Mucosa of rectum (tissue), 2 donors: ENCODE results near the gene FXR1.
A peak's percentile ranks its signal among the peaks of the same experiment; 100 is the strongest.

Source experiments
- H3K27ac ChIP-seq, 2 donors: one replicate each; pipeline ENCODE4 v1.7.0; 2013; ENCODE audit warnings: inconsistent platforms in 2 of 2, low read depth in 2 of 2, low read length in 2 of 2
- H3K27me3 ChIP-seq, 2 donors: one replicate each; pipeline ENCODE4 v1.7.0; 2013; ENCODE audit warnings: low read length in 2 of 2; ENCODE audit not compliant: control insufficient read depth in 2 of 2, insufficient read depth in 2 of 2
- H3K36me3 ChIP-seq, 2 donors: one replicate each; pipeline ENCODE4 v1.7.0; 2013; ENCODE audit warnings: low read length in 2 of 2; ENCODE audit not compliant: control insufficient read depth in 2 of 2, insufficient read depth in 2 of 2
- H3K4me1 ChIP-seq, 2 donors: one replicate each; pipeline ENCODE4 v1.7.0; 2013; ENCODE audit warnings: low read length in 2 of 2, mild to moderate bottlenecking in 1 of 2; ENCODE audit not compliant: control insufficient read depth in 2 of 2, insufficient read depth in 2 of 2
- H3K4me3 ChIP-seq, 2 donors: one replicate each; pipeline ENCODE4 v1.7.0; 2013; ENCODE audit warnings: low read length in 2 of 2
- H3K9ac ChIP-seq, 2 donors: one replicate each; pipeline ENCODE4 v1.7.0; 2013; ENCODE audit warnings: low read length in 2 of 2, low read depth in 1 of 2, mild to moderate bottlenecking in 1 of 2
- H3K9me3 ChIP-seq, 2 donors: one replicate each; pipeline ENCODE4 v1.7.0; 2013; ENCODE audit warnings: low read length in 2 of 2; ENCODE audit not compliant: control insufficient read depth in 2 of 2
- donor health status: healthy.
- donor health status: Normal muscosa, but diverticular disease.

Gene FXR1

DNA sequence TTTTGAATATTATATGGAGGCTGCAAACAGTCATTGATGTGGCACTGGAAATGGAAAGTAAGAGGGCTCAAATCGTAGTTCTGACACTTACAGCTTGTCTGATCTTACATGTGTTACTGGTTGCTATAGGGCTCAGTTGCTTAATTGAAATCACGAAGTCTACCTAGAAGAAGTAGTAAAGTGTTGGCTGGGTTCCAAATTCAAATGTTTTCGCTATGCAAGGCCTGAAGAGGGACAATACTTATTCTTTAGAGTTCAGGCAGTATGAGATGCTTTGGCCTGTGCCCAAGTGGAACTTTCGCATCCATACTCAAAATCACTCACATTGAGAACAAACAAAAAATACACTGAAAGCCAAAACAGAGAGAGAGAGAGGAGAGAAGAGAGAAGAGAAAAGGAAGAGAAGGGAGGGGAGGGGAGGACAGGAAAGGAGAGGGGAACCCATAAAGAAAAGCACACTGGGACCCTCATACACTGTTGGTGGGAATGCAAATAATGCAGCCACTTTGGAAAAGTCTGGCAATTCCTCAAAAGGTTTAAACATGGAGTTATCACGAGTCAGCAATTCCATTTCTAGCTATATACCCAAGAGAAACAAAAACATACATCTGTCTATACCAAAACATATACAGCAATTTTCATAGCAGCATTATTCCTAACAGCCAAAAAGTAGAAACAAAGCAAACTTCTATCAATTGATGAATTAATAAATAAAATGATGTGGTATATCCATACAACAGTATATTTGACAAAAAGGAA, 2.9 kb upstream of the FXR1 start:
- H3K36me3 ChIP-seq, result no peaks in the 10 kb centered on the region

DNA sequence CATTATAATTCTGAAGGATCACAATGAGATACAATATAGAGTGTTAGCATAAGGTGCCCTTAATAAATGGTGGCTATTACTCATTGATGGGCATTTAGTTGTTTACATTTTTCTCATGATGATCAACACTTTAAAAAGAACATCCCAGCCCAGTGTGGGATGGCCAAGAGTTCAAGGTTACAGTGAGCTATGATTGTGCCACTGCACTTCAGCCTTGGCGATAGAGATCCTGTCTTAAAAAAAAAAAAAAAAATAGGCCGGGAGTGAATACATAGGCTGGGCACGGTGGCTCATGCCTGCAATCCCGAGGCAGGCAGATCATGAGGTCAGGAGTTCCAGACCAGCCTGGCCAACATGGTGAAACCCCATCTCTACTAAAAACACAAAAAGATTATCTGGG, 1.6 kb upstream of the FXR1 start:
- no peak overlapping the region for H3K27ac ChIP-seq
- H3K9ac ChIP-seq, result no peak overlapping the region
- no peak overlapping the region for H3K4me3 ChIP-seq
- H3K36me3 ChIP-seq, result no peaks in the 10 kb centered on the region
- no peaks in the 10 kb centered on the region for H3K27me3 ChIP-seq
- no peaks in the 10 kb centered on the region for H3K9me3 ChIP-seq
- H3K4me1 ChIP-seq, result peaks cover 6 to 15% of the 10 kb centered on the region in 2 donors

More for the DNA sequence above, 2.9 kb upstream of the FXR1 start:
- Histone ChIP-seq H3K9me3 (no peaks in the 10 kb centered on the region), H3K27ac (no peak overlapping the region), H3K27me3 (no peaks in the 10 kb centered on the region), H3K4me3 (no peak overlapping the region), H3K9ac (no peak overlapping the region), H3K4me1 (peaks cover 6 to 15% of the 10 kb centered on the region in 2 donors)

DNA sequence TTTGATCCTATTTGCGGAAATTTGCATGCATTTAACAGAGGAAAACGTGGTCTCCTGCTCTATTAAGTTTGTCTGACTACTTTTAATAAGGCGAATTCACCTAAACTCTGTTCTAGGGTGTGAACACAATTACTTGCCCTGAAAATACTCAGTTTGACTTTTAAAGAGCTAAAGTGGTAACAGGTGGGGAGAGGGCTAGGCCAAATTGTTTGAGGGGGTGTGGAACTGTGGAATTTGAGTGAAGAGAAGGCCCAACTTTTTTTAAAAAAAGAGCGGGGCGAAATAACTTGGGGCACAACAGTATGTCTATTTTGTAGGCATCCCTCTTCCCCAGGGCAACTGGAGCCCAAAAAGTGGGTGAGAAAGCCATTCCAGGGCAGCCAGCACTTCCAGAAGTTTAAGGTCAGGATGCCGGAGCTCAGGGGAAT, 580 bp upstream of the FXR1 start:
- Histone ChIP-seq H3K27me3 (no peaks in the 10 kb centered on the region), H3K36me3 (no peaks in the 10 kb centered on the region), H3K27ac (peak overlapping the region; percentile 88 to 91), H3K4me3 (peak overlapping the region; percentile 97 to 99), H3K9ac (peak overlapping the region; percentile 80 to 97), H3K4me1 (peaks cover 6 to 15% of the 10 kb centered on the region in 2 donors), H3K9me3 (no peaks in the 10 kb centered on the region)

DNA sequence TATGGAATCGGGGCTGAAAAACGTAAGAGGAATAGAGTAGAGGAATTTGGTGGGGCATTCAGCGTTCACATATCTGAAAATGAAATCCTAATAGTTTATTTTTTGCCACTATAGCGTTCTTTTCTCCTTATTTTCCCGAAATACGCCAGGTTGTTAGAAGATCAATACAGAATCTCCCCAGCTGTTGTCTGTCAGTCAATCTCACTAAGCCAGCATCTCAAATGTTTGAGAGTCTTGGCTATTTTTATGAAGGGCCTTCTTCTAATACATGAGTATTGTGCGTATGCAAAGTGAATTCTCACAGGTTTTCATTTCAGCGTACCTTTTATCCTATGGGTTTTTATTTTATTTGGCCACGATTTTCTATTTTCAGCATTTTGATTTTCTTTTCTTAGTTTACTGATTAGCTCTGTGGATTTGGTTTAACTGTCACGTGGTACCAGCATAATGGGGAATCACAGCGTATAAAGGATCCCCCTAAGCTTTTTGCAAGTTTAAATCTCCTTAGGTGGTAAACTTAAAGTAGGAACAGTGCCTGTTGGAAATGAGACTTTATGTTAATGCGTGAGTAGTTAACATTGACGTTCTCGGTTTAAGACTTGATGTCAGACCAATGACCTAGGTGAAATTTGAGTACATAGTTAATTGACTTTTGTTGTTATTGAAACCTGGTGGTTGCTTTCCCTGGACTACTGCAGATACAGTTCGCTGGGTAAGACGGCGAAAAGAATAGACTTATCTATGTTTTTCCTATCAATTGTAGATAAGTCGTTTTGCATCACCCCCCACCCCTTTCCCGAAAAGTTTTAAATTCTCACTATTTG, 1.3 kb downstream of the FXR1 start:
- peak overlapping the region; percentile 97 to 99 for H3K4me3 ChIP-seq
- peaks cover 6 to 15% of the 10 kb centered on the region in 2 donors for H3K4me1 ChIP-seq
- no peaks in the 10 kb centered on the region for H3K36me3 ChIP-seq
- H3K9me3 ChIP-seq, result no peaks in the 10 kb centered on the region
- H3K9ac ChIP-seq, result peak overlapping the region in 1 of 2 donors; percentile 97
- H3K27ac ChIP-seq, result no peak overlapping the region
- H3K27me3 ChIP-seq, result no peaks in the 10 kb centered on the region

DNA sequence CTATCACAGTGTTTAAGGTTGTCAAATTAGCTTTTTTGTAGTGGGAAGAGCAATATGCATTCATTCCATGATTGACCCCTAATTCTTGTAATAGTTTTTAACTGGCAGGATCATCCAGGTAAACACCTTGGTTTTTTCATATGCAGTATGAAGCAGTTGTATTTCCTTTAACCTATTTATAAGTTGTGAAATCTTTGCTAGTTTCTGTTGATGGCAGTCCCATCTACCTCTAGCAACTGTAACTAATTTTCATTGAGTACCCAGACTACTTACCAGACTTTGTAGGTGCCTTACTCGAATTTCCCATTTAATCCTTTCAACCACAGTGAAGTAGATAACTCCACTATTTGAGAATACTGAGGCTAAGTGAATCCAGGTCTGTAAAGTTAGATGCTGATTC, 6.1 kb downstream of the FXR1 start:
- H3K27ac ChIP-seq, result no peak overlapping the region
- no peak overlapping the region for H3K9ac ChIP-seq
- H3K9me3 ChIP-seq, result no peaks in the 10 kb centered on the region
- no peak overlapping the region for H3K4me3 ChIP-seq
- H3K36me3 ChIP-seq, result no peaks in the 10 kb centered on the region
- H3K4me1 ChIP-seq, result peaks cover 2 to 6% of the 10 kb centered on the region in 2 donors
- no peaks in the 10 kb centered on the region for H3K27me3 ChIP-seq

DNA sequence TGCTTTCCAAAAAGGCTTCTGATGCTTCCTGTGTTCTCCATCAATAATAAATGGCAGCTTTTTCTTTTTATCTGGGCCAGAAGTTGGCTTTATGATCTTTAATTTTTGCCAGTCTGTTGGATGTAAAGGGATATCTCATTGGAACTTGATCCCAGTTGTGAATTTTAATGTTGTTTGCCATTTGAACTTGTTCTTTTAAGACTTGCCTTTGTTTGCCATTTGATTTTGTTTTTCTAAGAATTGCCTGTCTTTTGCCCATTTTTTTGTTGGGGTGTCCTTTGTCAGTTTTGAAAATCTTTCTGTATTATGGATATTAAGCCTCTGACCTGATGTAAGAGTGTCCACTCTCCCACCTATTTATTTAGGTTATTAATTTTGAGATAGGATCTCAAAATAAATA, 9.8 kb downstream of the FXR1 start:
- H3K27me3 ChIP-seq, result no peaks in the 10 kb centered on the region
- H3K4me3 ChIP-seq, result no peak overlapping the region
- no peak overlapping the region for H3K27ac ChIP-seq
- no peaks in the 10 kb centered on the region for H3K36me3 ChIP-seq
- no peak overlapping the region for H3K9ac ChIP-seq
- no peaks in the 10 kb centered on the region for H3K9me3 ChIP-seq
- H3K4me1 ChIP-seq, result peaks cover 0 to 2% of the 10 kb centered on the region in 2 donors

DNA sequence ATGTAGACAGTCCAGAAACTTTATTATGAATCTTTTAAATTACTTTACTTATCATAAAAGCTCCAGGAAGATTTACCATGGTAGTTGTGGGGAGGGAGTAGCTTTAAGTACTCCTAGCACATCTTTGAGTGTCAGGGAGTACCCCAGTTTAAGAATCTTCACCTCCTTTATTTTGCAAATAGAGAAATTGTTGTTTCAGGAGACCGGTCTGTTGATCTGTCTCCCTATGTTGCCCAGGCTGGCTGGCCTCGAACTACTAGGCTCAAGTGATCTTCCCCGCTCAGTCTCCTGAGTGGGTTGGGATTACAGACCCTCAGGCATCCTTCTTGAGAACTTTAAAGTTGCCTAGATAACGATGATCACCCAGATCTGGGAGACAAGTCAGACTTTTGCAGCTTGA, 11.1 kb downstream of the FXR1 start:
- Histone ChIP-seq H3K4me3 (no peak overlapping the region), H3K27me3 (no peaks in the 10 kb centered on the region), H3K4me1 (peaks cover 0 to 2% of the 10 kb centered on the region in 2 donors), H3K9ac (no peak overlapping the region), H3K9me3 (no peaks in the 10 kb centered on the region), H3K36me3 (no peaks in the 10 kb centered on the region), H3K27ac (no peak overlapping the region)

DNA sequence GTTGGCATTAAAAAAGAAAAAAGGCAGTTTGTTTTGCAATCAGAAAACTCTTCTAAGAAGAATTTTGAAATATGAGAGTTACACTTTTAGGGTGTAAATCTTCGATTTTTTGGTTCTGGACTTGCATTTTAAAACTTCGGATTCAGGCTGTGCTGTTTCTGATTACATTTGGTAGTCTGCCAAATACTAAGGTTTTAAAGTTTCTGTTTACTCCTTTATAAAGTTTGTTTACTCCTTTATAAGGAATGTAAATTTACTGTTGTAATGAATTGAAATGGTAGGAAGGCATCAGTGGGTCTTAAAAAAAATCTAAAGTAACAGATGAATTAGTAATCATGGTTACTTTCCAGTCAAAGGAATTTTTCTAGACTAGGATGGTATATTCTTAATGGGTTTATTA, 14.1 kb downstream of the FXR1 start:
- Histone ChIP-seq H3K27ac (no peak overlapping the region), H3K9me3 (no peaks in the 10 kb centered on the region), H3K9ac (no peak overlapping the region), H3K4me3 (no peak overlapping the region), H3K4me1 (peaks cover 0 to 2% of the 10 kb centered on the region in 2 donors), H3K27me3 (no peaks in the 10 kb centered on the region), H3K36me3 (no peaks in the 10 kb centered on the region)

DNA sequence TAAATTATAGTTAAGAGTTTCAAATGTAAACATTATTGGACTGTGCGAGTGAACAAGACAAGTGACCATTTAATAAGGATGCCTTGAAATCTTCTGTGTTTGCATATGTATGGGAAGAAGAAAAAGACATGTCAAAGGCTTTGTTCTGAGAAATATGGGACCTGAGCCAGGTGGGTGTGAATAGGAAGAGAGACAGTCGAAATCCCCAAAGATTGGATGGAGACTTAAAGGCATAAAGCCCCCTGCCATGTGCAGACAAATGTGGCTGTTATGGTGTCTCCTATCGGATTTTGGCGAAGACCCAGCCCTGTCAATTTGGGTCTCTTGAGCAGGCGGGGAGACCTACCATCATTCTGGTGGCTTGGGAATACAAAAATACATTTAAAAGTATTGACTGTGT, 16.9 kb downstream of the FXR1 start:
- no peaks in the 10 kb centered on the region for H3K27me3 ChIP-seq
- no peak overlapping the region for H3K9ac ChIP-seq
- H3K36me3 ChIP-seq, result no peaks in the 10 kb centered on the region
- H3K4me1 ChIP-seq, result peaks cover 0 to 4% of the 10 kb centered on the region in 2 donors
- no peaks in the 10 kb centered on the region for H3K9me3 ChIP-seq
- no peak overlapping the region for H3K4me3 ChIP-seq
- no peak overlapping the region for H3K27ac ChIP-seq

DNA sequence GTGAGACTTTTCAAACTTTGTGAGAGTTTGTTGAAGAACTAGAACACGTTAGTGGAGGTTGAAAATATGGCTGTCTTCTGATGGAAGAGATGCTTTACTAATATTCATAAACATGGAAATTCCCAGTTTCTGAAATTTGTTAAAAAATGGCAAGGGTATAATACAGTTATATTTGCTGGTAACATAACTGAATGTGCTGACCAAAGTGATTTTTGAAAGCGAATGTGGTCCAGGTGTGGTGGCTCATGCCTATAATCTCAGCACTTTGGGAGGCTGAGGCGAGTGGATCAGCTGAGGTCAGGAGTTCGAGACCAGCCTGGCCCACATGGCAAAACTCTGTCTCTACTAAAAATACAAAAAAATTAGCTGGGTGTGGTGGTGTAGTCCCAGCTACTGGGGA, 18.1 kb downstream of the FXR1 start:
- Histone ChIP-seq H3K36me3 (peaks cover 4% of the 10 kb centered on the region in 2 donors), H3K27me3 (no peaks in the 10 kb centered on the region), H3K4me1 (peaks cover 0 to 4% of the 10 kb centered on the region in 2 donors), H3K27ac (no peak overlapping the region), H3K9me3 (no peaks in the 10 kb centered on the region), H3K9ac (no peak overlapping the region), H3K4me3 (no peak overlapping the region)
